DOHH2 (cell line): ENCODE data around the gene RPS14.

Source experiments
- H3F3A ChIP-seq: fragments of 200-600 bp; sonication (generic), shearing (Covaris generic); 2 replicates; pipeline ENCODE4 v1.6.0; 2016; ENCODE audit warnings: antibody characterized with exemption, mild to moderate bottlenecking; ENCODE audit not compliant: control insufficient read depth, insufficient read depth
- H3K27ac ChIP-seq: fragments of 200-600 bp; sonication (generic); 2 replicates; pipeline ENCODE4 v1.5.1; 2014; ENCODE audit warnings: low read depth, mild to moderate bottlenecking, low read length, moderate library complexity
- H3K27me3 ChIP-seq: fragments of 200-600 bp; sonication (generic); 2 replicates; pipeline ENCODE4 v1.6.1; 2014; ENCODE audit warnings: mild to moderate bottlenecking, low read length, mixed read lengths; ENCODE audit not compliant: control insufficient read depth
- H3K36me3 ChIP-seq: fragments of 200-600 bp; sonication (generic); 2 replicates; pipeline ENCODE4 v1.6.1; 2014; ENCODE audit warnings: mild to moderate bottlenecking, low read length, moderate library complexity, mixed read lengths; ENCODE audit not compliant: control insufficient read depth
- H3K4me1 ChIP-seq: fragments of 200-600 bp; sonication (generic); 2 replicates; pipeline ENCODE4 v1.6.1; 2014; ENCODE audit warnings: mild to moderate bottlenecking, low read length, mixed read lengths; ENCODE audit not compliant: control insufficient read depth
- H3K4me2 ChIP-seq: fragments of 200-600 bp; sonication (generic); 2 replicates; pipeline ENCODE4 v1.6.0; 2014; ENCODE audit warnings: mild to moderate bottlenecking, low read length, moderate library complexity
- H3K4me3 ChIP-seq: fragments of 200-600 bp; sonication (generic); 2 replicates; pipeline ENCODE4 v1.5.1; 2014; ENCODE audit warnings: mild to moderate bottlenecking, low read length, mixed read lengths
- H3K79me2 ChIP-seq: fragments of 200-600 bp; sonication (generic); 2 replicates; pipeline ENCODE4 v1.6.1; 2014; ENCODE audit warnings: mild to moderate bottlenecking, low read length, mixed read lengths; ENCODE audit not compliant: control insufficient read depth
- H3K9me2 ChIP-seq: fragments of 200-600 bp; sonication (generic); replicated peaks from 2 replicates; pipeline ENCODE4 v1.6.1; 2014; ENCODE audit warnings: mild to moderate bottlenecking, low read length, mixed read lengths; ENCODE audit not compliant: control insufficient read depth
- H3K9me3 ChIP-seq: fragments of 200-600 bp; sonication (generic); 2 replicates; pipeline ENCODE4 v1.6.1; 2014; ENCODE audit warnings: antibody characterized with exemption, low read length, mixed read lengths; ENCODE audit not compliant: control insufficient read depth, insufficient read depth
- H4K20me1 ChIP-seq: fragments of 200-600 bp; sonication (generic); 2 replicates; pipeline ENCODE4 v1.6.0; 2014; ENCODE audit warnings: low read depth, mild to moderate bottlenecking, antibody characterized with exemption, low read length, moderate library complexity; ENCODE audit not compliant: control insufficient read depth, insufficient read depth
- EZH2phosphoT487 ChIP-seq: fragments of 200-600 bp; sonication (generic); IDR thresholded peaks from 2 replicates; pipeline ENCODE4 v1.6.1; 2017; ENCODE audit warnings: borderline replicate concordance, mild to moderate bottlenecking, antibody characterized with exemption, low read length, moderate library complexity, mixed read lengths
- TF ChIP-seq, protein P1 (sequence below): fragments of 200-600 bp; sonication (generic); IDR thresholded peaks from one replicate; pipeline ENCODE4 v1.5.1; 2014; ENCODE audit warnings: antibody characterized with exemption, mild to moderate bottlenecking, low read depth, low read length; ENCODE audit not compliant: poor library complexity, severe bottlenecking

The RPS14 gene

DNA sequence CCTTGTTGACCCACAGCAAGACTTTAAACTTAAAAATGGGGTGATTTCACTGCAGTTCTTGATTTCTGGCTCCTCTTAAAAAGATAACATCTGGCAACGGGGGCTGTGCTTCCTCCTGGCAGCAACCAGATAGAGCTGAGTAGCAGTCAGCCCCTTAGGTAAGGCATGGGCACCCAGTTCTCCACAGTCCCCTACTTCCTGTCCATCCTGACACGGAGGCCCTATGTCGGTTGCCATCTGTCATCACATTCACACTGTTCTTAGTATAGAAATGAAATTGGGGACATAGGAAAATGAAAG is 48.5 kb downstream of the RPS14 start:
- peaks cover 27% of the 10 kb centered on the region for H3K4me1 ChIP-seq
- H3K4me2 ChIP-seq, result no peak overlapping the region
- peaks cover 1% of the 10 kb centered on the region for H3K79me2 ChIP-seq
- H3F3A ChIP-seq, result peaks cover 78% of the 10 kb centered on the region
- TF ChIP-seq, protein P1, sequence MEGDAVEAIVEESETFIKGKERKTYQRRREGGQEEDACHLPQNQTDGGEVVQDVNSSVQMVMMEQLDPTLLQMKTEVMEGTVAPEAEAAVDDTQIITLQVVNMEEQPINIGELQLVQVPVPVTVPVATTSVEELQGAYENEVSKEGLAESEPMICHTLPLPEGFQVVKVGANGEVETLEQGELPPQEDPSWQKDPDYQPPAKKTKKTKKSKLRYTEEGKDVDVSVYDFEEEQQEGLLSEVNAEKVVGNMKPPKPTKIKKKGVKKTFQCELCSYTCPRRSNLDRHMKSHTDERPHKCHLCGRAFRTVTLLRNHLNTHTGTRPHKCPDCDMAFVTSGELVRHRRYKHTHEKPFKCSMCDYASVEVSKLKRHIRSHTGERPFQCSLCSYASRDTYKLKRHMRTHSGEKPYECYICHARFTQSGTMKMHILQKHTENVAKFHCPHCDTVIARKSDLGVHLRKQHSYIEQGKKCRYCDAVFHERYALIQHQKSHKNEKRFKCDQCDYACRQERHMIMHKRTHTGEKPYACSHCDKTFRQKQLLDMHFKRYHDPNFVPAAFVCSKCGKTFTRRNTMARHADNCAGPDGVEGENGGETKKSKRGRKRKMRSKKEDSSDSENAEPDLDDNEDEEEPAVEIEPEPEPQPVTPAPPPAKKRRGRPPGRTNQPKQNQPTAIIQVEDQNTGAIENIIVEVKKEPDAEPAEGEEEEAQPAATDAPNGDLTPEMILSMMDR, result no peak
- TF ChIP-seq EZH2phosphoT487, result no peak
- peak overlapping the region; percentile 30 for H3K27ac ChIP-seq
- no peaks in the 10 kb centered on the region for H3K9me2 ChIP-seq
- H3K27me3 ChIP-seq, result no peaks in the 10 kb centered on the region
- H3K4me3 ChIP-seq, result no peak overlapping the region
- H3K9me3 ChIP-seq, result no peaks in the 10 kb centered on the region
- peaks cover 4% of the 10 kb centered on the region; the same call in 1 of the 2 replicates for H4K20me1 ChIP-seq
- H3K36me3 ChIP-seq, result peaks cover 96% of the 10 kb centered on the region

DNA sequence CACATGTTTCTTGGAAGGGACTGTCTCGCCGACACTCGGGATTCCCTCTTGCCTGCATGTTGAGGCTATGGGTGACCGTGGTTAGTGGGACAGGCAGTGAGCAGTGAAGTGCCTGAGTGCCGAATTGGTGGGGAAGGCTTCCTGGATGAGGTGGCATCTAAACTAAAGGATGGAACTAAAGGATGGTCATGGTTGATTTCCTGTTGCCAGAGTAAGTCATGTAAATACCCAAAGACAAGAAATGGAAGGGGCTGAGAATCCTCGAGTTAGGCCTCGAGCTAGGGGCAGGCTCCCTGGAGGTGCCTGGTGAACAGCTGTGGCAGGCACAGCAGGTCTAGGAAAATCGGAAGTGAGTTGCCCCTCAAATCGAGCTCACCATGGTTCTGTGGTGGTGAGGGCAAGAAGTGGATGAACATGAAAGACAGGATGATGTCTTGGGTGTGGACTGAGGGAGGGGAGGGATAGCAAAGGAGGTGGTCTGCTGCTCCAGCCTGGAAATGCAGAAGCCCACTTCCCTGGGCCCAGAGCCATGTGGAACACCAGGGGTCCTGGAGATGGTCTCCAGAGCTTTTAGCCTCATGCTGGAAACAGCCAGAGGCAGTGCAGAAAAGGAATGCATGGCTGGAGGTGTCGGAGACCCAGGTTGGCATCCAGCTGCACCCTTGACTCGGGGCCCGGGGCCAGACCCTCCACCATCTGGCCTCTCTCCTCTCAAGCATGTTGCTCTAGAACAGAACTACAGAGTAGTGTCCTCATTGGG is 49.0 kb downstream of the RPS14 start:
- Histone ChIP-seq H3K4me1 (peaks cover 26% of the 10 kb centered on the region), H3K9me3 (no peaks in the 10 kb centered on the region), H3K4me3 (no peak overlapping the region), H3K4me2 (no peak overlapping the region), H3K36me3 (peaks cover 96% of the 10 kb centered on the region), H3K27me3 (no peaks in the 10 kb centered on the region), H3K27ac (peak overlapping the region; percentile 30), H3K9me2 (no peaks in the 10 kb centered on the region), H4K20me1 (peaks cover 4% of the 10 kb centered on the region; the same call in 1 of the 2 replicates), H3F3A (peaks cover 76% of the 10 kb centered on the region), H3K79me2 (no peaks in the 10 kb centered on the region)
- TF ChIP-seq EZH2phosphoT487, result no peak
- TF ChIP-seq, protein P1, result no peak

DNA sequence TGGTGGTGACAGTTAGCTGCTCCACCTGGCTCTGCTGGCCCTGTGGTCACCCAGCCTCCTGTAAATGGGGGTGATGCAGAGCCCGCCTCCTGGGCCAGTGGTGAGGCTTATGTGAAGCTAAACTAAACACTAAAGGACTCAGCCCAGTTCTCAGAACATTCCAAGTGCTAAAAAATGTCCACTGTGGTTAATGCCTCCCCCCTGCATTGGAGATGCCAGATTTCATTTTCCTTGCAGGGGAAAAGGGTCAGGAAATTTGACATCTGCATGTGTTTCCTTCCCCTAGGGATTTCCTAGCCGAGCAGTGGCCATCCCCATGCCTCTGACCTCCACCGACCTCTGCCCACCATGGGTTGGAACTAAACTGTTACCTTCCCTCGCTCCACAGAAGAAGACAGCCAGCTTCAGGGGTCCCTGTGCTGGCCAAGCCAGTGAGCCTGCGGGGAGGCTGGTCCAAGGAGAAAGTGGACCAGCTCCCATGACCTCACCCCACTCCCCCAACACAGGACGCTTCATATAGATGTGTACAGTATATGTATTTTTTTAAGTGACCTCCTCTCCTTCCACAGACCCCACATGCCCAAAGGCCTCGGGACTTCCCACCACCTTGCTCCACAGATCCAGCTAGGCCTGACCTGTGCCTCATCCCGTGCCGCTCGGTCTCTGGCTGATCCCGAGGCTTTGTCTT is 49.9 kb downstream of the RPS14 start:
- Histone ChIP-seq H3F3A (peaks cover 68% of the 10 kb centered on the region), H3K36me3 (peaks cover 95% of the 10 kb centered on the region), H3K79me2 (no peaks in the 10 kb centered on the region), H3K27me3 (no peaks in the 10 kb centered on the region), H4K20me1 (peaks cover 4% of the 10 kb centered on the region; the same call in 1 of the 2 replicates), H3K9me2 (no peaks in the 10 kb centered on the region), H3K4me2 (no peak overlapping the region), H3K4me1 (peaks cover 26% of the 10 kb centered on the region), H3K9me3 (no peaks in the 10 kb centered on the region), H3K4me3 (no peak overlapping the region), H3K27ac (peak overlapping the region; percentile 30)
- TF ChIP-seq, protein P1, result no peak
- TF ChIP-seq EZH2phosphoT487, result no peak
